Hematopoietic multipotent progenitor cell treated with erythropoietin and hydrocortisone succinate and interleukin-3 and kit ligand, for 15 days (in vitro differentiated cells): Measurements from ENCODE around the gene RERG.
"Not testable (repeated sequence)": the region's sequence is repeated elsewhere in the genome, so short reads cannot be mapped to it uniquely, and the experiment has no call there.

Experiments used
- DNase-seq: peaks from one replicate; pipeline ENCODE4 v3.0.0-alpha.2; 2015; ENCODE audit warnings: low spot score

RERG gene, protein sequence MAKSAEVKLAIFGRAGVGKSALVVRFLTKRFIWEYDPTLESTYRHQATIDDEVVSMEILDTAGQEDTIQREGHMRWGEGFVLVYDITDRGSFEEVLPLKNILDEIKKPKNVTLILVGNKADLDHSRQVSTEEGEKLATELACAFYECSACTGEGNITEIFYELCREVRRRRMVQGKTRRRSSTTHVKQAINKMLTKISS

DNA sequence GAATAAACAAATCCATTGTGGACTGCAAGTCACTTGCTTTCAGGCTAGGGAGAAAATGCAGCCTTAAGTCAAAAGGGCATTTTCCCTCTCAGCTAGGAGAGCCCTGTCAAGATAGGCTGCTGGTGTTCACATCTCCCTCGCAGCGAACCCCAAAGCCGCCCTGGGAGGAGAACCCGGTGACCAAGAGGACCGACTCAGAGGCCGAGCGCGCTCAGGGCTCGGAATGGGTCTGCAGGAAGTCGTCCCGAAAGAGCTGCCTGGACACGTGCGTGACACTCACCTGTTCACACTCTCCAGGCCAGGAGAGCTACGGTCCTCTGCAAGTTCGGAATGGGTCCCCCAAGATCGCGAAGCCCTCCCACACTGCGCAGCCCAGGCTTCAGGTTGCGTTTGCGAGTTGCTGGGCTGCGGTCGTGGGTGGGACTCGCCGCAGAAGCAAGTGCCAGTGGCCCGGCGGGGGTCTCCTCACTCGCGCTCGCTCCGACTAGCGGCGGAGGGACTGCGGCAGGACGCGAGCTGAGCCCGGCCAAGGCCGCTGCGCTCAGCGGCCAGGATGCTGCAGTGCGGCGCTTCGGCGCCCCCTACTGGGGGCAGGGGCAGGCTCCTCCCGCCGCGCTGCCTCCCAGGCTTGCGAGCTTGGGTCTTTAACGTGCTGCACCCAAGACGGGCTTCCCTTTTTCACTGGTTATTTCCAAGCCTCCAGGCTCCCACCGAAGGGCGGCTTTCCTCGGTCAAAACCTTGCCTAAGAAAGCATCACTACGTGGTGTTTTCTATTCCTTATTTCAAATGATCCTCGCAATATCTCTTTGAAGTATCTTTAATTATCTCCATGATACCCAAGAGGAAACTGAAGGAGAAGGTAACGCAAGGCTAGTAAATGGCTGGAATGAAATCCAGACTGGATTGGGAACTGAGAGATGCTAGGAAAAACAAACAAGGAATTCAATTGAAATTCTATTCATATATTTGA is at the start of gene RERG:
Gene RERG (minus strand): TSS at position 503 of the 971 bp plus-strand sequence. CDS start 3,928 bp downstream, outside the sequence.
- DNase-seq: peak; percentile 69

DNA sequence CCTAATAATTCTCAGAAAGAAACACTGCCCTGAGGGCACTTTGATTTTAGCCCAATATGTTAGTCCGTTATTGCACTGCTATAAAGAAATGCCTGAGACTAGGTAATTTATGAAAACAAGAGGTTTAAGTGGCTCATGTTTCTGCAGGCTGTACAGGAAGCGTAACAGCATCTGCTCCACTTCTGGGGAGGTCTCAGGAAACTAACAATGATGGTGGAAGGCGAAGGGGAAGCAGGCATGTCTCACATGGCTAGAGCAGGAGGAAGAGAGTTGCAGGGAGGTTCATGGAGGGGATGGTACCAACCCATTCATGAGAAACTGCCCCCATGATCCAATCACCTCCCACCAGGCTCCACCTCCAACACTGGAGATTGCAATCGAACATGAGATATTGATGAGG is 49.4 kb upstream of the RERG start:
- DNase-seq: no peak

- DNase-seq: peak; percentile 62
Measured at GRCh38 chr12:15268927-15269552, 47.8 kb upstream of the RERG start.

DNA sequence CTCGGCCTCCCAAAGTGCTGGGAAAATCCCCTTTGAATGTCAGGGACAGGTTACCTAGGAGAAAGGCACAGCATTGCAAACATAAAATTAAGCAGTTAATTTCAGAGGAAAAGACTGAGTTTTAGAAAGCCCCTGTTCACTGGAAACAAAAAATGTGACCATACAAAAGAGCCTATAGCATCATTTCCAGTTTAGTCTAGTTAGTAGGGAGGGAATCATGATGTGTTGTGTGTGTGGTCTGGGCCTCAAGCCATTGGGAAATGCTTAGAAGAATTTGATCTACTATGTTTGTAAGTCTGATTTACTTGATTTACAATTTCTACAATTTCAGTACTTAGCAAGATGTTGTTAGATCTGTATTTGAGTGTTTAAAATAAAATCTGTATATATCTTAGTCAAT is 47.1 kb upstream of the RERG start:
- no peak for DNase-seq

GRCh38 chr12:15265875-15266274 is 44.7 kb upstream of the RERG start:
- DNase-seq: no peak

DNA sequence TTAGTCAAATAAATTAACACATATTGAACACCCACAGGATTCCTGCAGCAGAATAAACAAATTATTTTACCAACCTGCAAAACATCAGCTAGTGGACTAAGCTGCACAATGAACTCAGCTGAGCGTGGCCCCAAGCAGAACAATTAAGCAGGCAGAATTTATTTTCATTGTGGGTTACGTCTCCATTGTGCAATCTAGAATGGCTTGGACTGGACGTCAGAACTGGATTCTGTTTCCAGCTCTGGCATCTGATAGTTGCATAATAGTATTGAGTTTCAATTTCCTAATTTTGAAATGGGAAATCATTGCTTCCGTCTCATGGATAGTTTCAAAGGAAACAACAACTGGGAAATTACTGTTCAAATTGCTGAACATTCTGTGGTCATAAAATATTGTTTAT is 35.5 kb upstream of the RERG start:
- DNase-seq: no peak

DNA sequence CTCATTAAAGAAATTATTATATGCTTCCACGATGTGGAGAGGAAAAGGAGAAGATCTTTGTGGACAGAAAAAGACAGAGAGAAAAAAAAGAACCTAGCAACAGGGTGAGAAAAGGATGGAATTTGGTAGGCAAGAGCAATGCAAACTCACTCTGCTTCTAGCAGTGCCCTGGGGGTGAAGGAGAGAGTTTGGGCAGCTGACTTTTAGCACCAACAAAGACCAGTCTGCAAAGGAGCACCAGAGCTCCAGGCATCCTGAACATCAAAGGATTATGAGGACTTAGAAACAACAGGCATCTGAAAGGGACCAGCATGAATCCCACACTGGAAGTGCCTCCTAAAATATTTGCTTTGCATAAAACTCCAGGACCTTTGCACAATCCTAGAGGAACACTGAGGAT is 32.8 kb upstream of the RERG start:
- DNase-seq: no peak

- DNase-seq: no peak
Measured at GRCh38 chr12:15244926-15245325, 23.7 kb upstream of the RERG start.

DNA sequence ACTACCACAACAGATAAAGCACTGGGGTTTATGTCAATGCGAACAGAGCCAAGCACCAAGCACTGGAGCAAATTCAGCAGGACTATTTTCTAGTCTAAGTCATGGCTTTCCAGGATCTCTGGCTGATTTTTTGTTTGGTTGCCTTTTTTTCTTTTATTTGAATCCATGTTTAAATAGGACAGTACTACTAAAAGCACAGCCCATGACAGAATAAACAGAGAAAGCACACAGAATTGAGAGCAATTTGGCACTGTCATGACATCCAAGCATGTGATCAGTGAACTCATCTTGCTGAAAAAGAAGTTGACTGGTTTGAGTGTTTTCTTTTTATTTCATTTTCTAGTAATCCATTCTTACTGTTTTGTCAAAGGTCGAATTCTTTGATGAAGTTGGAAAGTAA is 23.1 kb upstream of the RERG start:
- DNase-seq: no peak

- no peak for DNase-seq
Measured at GRCh38 chr12:15243102-15243501, 21.9 kb upstream of the RERG start.

- no peak for DNase-seq
Measured at GRCh38 chr12:15240898-15241297, 19.7 kb upstream of the RERG start.

- no peak for DNase-seq
Measured at GRCh38 chr12:15234508-15234907, 13.3 kb upstream of the RERG start.

GRCh38 chr12:15234011-15234410 is 12.8 kb upstream of the RERG start:
- DNase-seq: no peak

GRCh38 chr12:15232959-15233358 is 11.7 kb upstream of the RERG start:
- DNase-seq: no peak

- DNase-seq: no peak
Measured at GRCh38 chr12:15231493-15231892, 10.3 kb upstream of the RERG start.

DNA sequence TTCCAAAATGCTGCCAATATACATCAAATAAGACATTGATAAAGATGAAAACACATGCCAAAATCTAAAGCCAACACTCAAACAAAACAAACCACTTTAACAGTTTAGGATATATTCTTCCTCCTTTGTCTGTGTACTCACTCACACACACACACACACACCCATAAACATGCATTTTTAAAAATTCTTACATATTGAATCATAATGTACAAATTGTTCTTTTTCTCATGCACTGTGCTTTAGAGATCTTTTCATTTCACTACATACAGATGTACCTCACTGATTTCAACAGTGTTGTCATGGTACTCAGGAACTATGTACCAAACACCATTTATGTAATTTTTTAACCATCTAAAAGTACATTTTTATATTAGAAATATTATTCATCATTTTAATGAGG is 9.5 kb upstream of the RERG start:
- DNase-seq: no peak

GRCh38 chr12:15230137-15230536 is 8.9 kb upstream of the RERG start:
- no peak for DNase-seq

- no peak for DNase-seq
Measured at GRCh38 chr12:15227004-15227679, 5.9 kb upstream of the RERG start.

DNA sequence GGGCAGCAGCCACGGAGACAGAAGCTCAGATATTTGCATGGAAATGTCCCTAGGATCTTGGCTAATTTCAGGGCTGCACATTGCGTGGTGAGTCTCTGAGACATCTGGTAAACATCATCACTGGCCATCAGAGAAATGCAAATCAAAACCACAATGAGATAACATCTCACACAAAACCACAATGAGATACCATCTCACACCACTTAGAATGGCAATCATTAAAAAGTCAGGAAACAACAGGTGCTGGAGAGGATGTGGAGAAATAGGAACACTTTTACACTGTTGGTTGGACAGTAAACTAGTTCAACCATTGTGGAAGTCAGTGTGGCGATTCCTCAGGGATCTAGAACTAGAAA is 4.6 kb upstream of the RERG start:
- DNase-seq: not testable (repeated sequence)

GRCh38 chr12:15225136-15225862 is 4.1 kb upstream of the RERG start:
- no peak for DNase-seq

- no peak for DNase-seq
Measured at GRCh38 chr12:15222219-15222618, 1.0 kb upstream of the RERG start.

- DNase-seq: no peak
Measured at GRCh38 chr12:15220451-15220850, 766 bp downstream of the RERG start.
